Fibroblast of mammary gland (primary cell): ENCODE results near the gene EEPD1.
A peak's percentile ranks its signal among the peaks of the same experiment; 100 is the strongest.

Experiments used
- DNase-seq: peaks from one replicate; pipeline ENCODE4 v3.0.0-alpha.2; 2010; ENCODE audit warnings: low read depth
- H3K4me3 ChIP-seq: 2 replicates; pipeline ENCODE4 v1.5.1; 2011; ENCODE audit warnings: low read depth, mild to moderate bottlenecking, low read length, moderate library complexity; ENCODE audit not compliant: control insufficient read depth
- TF ChIP-seq, protein P1 (sequence below): conservative IDR thresholded peaks from 2 replicates; pipeline ENCODE4 v1.5.1; 2011; ENCODE audit warnings: low read depth, low read length, inconsistent platforms; ENCODE audit not compliant: control insufficient read depth, insufficient read depth

The EEPD1 gene

DNA sequence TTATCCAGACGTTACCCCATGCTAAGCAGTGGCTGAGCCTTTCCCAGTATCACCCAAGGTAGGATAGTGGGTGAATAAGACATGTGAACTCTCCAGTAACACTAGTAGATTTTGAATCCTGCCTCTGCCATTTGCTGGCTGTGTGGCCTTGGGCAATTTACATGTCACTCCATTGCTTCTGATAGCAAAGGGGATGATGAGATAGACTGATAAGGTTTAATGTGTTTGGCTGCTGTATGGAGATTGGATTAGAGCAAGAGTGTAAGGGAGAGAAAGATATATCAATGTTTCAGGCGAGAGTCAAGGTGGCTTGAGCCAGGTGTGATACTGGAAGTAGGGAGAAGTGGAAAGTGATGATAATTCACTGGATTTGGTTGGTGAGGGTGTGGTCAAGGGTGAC lies 40.1 kb upstream of the EEPD1 start:
- TF ChIP-seq, protein P1, sequence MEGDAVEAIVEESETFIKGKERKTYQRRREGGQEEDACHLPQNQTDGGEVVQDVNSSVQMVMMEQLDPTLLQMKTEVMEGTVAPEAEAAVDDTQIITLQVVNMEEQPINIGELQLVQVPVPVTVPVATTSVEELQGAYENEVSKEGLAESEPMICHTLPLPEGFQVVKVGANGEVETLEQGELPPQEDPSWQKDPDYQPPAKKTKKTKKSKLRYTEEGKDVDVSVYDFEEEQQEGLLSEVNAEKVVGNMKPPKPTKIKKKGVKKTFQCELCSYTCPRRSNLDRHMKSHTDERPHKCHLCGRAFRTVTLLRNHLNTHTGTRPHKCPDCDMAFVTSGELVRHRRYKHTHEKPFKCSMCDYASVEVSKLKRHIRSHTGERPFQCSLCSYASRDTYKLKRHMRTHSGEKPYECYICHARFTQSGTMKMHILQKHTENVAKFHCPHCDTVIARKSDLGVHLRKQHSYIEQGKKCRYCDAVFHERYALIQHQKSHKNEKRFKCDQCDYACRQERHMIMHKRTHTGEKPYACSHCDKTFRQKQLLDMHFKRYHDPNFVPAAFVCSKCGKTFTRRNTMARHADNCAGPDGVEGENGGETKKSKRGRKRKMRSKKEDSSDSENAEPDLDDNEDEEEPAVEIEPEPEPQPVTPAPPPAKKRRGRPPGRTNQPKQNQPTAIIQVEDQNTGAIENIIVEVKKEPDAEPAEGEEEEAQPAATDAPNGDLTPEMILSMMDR = no peak
- H3K4me3 ChIP-seq = no peak overlapping the region
- DNase-seq = no peak

DNA sequence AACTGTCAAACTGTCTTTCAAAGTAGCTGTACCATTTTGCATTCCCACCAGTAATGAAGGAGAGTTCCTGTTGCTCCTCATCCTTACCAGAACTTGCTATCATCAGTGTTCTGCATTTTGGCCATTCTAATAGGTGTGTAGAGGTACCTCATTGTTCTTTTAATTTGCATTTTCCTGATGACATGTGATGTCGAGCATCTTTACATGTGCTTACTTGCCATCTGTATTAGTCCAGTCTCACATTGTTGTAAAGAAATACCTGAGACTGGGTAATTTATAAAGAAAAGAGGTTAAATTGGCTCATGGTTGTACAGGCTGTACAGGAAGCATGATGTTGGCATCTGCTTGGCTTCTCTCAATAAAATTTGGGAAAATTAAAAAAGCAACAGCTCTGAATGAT lies 38.7 kb upstream of the EEPD1 start:
- TF ChIP-seq, protein P1 = no peak
- H3K4me3 ChIP-seq = no peak overlapping the region
- no peak for DNase-seq

DNA sequence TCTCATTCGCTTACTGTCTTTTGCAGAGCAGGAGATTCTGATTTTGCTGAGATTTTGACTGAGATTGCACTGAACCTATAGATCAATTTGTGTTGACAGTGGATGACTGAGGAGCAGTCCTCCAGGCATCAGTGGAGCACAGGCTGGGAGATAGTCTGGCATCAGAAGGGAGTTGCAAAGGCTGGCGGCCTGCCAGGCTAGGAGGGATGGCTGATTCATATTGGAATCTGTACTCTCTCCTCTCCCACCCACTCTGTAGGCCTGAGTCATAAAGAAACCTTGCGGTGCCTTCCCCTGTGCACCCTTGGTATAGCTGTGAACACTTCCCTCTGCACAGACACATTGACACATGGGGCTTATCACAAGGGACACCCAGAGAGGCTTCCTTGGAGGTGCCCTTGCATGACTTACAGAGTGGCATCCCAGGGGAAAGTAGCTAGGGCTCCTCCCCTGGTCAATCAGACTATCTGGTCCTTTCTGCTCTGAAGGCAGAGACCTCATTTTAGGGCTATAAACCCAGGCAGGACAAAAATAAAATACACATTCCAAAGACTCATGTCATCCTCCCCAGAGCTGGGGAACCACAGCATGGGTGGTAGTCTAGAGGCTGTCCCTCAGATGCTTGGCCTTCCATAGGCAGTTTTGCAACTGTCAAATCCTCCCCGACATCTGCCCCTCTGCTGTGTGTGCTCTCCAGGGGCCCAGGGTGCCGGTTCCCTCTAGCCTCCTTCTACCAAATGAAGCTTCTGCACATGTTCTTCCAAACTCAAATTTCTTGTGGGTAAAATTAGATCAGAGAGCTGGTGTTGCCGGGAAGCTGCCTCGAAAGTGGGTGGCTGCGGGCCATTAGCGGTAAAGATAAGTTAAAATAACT lies 37.4 kb upstream of the EEPD1 start:
- TF ChIP-seq, protein P1 = no peak
- peak; percentile 98 for DNase-seq
- H3K4me3 ChIP-seq = peak overlapping the region; percentile 24

DNA sequence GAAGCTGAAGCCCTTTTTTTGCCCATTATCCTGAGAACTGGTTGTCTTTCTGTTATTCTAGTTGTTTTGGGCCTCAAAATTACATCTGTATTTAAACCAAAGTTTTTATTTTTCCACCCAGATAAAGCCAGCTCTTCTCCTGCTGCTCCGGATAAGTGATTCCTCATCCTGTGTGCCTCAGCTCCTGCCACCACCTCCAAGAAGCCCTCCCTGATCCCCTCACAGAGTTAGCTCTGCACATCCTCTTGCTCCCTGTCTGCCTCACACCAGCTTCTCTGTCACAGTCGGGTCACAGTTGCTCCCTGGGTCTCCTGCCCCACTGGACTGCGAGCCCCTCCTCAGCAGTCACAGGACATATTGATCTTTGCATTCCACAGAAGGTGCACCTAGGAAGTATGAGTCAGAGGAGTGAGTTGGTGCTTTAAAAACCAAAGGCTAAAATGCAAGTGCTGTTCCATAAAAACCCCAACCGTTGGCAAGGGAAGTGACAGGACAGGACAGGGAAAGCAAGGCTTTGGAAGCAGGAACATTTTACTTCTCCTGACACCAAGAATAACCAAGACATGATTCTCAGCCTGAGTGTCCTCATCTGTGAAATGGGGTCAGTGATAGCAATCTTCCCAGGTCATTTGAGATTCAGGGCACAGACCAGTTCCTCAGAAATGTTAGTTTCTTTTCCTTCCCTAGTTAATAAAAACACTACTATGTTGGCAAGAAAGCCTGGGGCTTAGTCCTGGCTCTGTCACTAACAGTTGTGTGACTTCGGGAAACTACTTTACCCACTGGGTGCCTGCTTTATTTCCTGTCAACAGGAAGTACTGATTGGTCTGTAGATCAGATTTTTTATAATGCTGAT lies 36.5 kb upstream of the EEPD1 start:
- TF ChIP-seq, protein P1 = no peak
- peak; percentile 27 for DNase-seq
- H3K4me3 ChIP-seq = no peak overlapping the region

DNA sequence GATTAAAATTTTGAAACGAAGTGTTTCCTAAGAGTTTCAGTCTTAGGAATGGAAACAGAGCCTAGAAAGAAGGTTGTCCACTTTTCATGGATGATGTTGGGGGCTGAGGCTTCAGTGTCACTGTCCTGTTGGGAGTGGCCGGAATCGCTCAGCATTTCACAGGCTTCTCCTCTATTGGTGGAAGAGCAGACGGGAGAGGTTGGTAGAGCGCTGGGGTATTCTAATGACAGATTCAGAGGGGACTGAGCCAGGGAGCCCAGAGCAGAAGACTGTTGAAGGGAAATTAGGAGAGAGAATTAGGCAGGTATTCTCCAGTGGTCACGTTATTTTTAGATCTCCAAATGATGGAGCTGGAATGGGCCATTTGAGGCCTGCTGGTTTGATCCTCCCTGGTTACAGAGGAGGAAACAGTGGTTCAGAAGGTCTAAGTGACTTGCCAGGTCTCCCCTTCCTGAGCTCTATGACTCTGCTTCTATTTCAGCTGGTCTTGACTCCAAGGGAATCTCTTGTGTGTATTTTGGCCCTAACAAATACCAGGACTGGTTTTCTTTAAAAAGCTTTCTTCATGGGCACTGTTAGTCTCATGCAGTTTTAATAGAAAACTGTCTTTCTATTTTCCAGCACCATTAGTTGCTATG lies 35.7 kb upstream of the EEPD1 start:
- TF ChIP-seq, protein P1 = no peak
- no peak overlapping the region for H3K4me3 ChIP-seq
- DNase-seq = no peak

DNA sequence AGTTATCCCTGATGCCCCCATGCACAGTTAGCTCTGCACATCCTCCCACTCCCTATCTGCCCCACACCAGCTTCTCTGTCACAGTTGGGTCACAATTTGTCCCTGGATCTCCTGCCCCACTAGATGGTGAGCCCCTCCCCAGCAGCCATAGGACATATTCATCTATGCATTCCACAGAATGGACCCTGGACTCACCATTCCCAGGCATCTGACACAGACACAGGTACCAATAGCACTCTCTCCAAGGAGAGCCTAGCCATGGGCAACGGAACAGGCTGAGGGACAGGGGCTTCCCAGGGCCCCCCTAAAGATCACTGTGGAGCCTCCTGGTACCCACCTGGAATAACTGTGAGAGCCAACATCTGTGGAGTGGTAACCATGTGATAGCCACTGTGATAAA lies 34.7 kb upstream of the EEPD1 start:
- TF ChIP-seq, protein P1 = no peak
- DNase-seq = no peak
- H3K4me3 ChIP-seq = no peak overlapping the region
